HG03565 (cell line): ENCODE results near the gene AXIN2.

ENCODE experiments used
- ATAC-seq: cut with Tn5 transposase; IDR thresholded peaks from one replicate; pipeline ENCODE4 v1.9.1; 2021; ENCODE audit warnings: mild to moderate bottlenecking, moderate library complexity; ENCODE audit not compliant: unreplicated experiment

AXIN2 gene

GRCh38 chr17:65554553-65555223, 6.8 kb downstream of the AXIN2 start:
- no peak for ATAC-seq

GRCh38 chr17:65553646-65554552, 7.5 kb downstream of the AXIN2 start:
- no peak for ATAC-seq

- no peak for ATAC-seq
Measured at GRCh38 chr17:65553009-65553645, 8.3 kb downstream of the AXIN2 start.

GRCh38 chr17:65552214-65552613, 9.2 kb downstream of the AXIN2 start:
- no peak for ATAC-seq

GRCh38 chr17:65551267-65552040, 10.0 kb downstream of the AXIN2 start:
- no peak for ATAC-seq

GRCh38 chr17:65550758-65551157, 10.7 kb downstream of the AXIN2 start:
- no peak for ATAC-seq

- no peak for ATAC-seq
Measured at GRCh38 chr17:65550075-65550662, 11.3 kb downstream of the AXIN2 start.

GRCh38 chr17:65548269-65548969, 13.0 kb downstream of the AXIN2 start:
- no peak for ATAC-seq

- ATAC-seq: no peak
Measured at GRCh38 chr17:65547253-65547670, 14.2 kb downstream of the AXIN2 start.

GRCh38 chr17:65546579-65546978, 14.9 kb downstream of the AXIN2 start:
- no peak for ATAC-seq

GRCh38 chr17:65545705-65546523, 15.5 kb downstream of the AXIN2 start:
- no peak for ATAC-seq

GRCh38 chr17:65544672-65545071, 16.8 kb downstream of the AXIN2 start:
- no peak for ATAC-seq

GRCh38 chr17:65542610-65543009, 18.8 kb downstream of the AXIN2 start:
- ATAC-seq: no peak

GRCh38 chr17:65542067-65542466, 19.4 kb downstream of the AXIN2 start:
- ATAC-seq: no peak

- no peak for ATAC-seq
Measured at GRCh38 chr17:65541453-65541852, 20.0 kb downstream of the AXIN2 start.

GRCh38 chr17:65539630-65540266, 21.7 kb downstream of the AXIN2 start:
- no peak for ATAC-seq

- ATAC-seq: no peak
Measured at GRCh38 chr17:65538675-65539529, 22.5 kb downstream of the AXIN2 start.
